ENCODE measurements around the gene LAMA2. TPM values are rescaled to one million over a fixed set of nuclear protein-coding genes. Genes with fewer than 3 reads are reported as not detected.

Gene LAMA2
- total RNA-seq, 1 experiment from 2014 or later: 4.2 TPM

DNA sequence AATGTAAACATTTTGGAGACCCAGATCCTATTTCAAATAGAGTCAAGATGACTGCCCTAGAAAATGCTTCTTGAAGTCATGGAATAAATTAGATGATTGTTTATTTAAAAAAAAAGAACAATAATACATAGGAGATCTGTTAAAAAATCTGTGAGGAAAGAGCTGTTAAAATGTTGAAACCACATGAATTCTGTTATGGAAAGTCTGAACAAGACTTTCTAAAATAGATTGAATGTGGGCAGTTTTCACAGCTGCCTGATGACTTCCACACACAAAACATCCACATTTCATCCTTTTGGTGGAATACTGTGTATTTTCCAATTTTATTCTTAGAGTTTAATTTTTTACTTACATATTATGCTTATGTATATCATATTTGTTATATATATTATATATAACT, 186.1 kb downstream of the LAMA2 start:
- no peak overlapping the region for H3K9ac ChIP-seq (ENCODE audit: extremely low read depth, insufficient read length, low read length)
- no peaks in the 10 kb centered on the region for H3K79me2 ChIP-seq (ENCODE audit: insufficient read depth, low read length)
- TF ChIP-seq, protein P1, sequence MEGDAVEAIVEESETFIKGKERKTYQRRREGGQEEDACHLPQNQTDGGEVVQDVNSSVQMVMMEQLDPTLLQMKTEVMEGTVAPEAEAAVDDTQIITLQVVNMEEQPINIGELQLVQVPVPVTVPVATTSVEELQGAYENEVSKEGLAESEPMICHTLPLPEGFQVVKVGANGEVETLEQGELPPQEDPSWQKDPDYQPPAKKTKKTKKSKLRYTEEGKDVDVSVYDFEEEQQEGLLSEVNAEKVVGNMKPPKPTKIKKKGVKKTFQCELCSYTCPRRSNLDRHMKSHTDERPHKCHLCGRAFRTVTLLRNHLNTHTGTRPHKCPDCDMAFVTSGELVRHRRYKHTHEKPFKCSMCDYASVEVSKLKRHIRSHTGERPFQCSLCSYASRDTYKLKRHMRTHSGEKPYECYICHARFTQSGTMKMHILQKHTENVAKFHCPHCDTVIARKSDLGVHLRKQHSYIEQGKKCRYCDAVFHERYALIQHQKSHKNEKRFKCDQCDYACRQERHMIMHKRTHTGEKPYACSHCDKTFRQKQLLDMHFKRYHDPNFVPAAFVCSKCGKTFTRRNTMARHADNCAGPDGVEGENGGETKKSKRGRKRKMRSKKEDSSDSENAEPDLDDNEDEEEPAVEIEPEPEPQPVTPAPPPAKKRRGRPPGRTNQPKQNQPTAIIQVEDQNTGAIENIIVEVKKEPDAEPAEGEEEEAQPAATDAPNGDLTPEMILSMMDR (conservative IDR thresholded peaks at IDR 0.05): no peak
- no peak overlapping the region for H2AK5ac ChIP-seq (ENCODE audit: insufficient read length, low read length)
- no peak overlapping the region for H2BK5ac ChIP-seq (ENCODE audit: insufficient read length, low read length)
- H3K4me2 ChIP-seq (ENCODE audit: insufficient read depth, insufficient read length, low read length): no peak overlapping the region
- H3K27me3 ChIP-seq (ENCODE audit: insufficient read depth, low read length): no peaks in the 10 kb centered on the region
- no peak overlapping the region for H2BK120ac ChIP-seq (ENCODE audit: low read depth, low read length, poor library complexity, severe bottlenecking)
- H3K56ac ChIP-seq (ENCODE audit: insufficient read length, low read depth, low read length): no peak overlapping the region
- no peaks in the 10 kb centered on the region for H3K23me2 ChIP-seq (ENCODE audit: insufficient read length, low read depth, low read length, poor library complexity, severe bottlenecking)
- H3K36me3 Mint-ChIP-seq (ENCODE audit: insufficient read depth in 1 of 3, low read depth in 3 of 3): no peaks in the 10 kb centered on the region; a peak in 2 of 7 replicates
- H3K4me1 Mint-ChIP-seq: no peaks in the 10 kb centered on the region
- no peak overlapping the region for H3T11ph ChIP-seq (ENCODE audit: low read length)
- H3K4me3 Mint-ChIP-seq: no peak overlapping the region
- no peak overlapping the region for H3K14ac ChIP-seq (ENCODE audit: insufficient read depth, low read length)
- H2AFZ ChIP-seq (ENCODE audit: low read length): no peak overlapping the region
- H3K23ac ChIP-seq (ENCODE audit: insufficient read length, low read depth, low read length): no peak overlapping the region
- H3K27me3 Mint-ChIP-seq (ENCODE audit: low read depth): no peaks in the 10 kb centered on the region
- no peaks in the 10 kb centered on the region for H3K4me1 ChIP-seq (ENCODE audit: insufficient read depth, low read length)
- no peak overlapping the region for H3K27ac ChIP-seq (ENCODE audit: insufficient read length, low read depth, low read length)
- no peak overlapping the region for H2BK12ac ChIP-seq (ENCODE audit: insufficient read length, low read depth, low read length)
- H3K27ac Mint-ChIP-seq: no peak overlapping the region
- H3K4ac ChIP-seq (ENCODE audit: low read depth, low read length): no peak overlapping the region
- no peaks in the 10 kb centered on the region for H3K79me1 ChIP-seq (ENCODE audit: insufficient read depth, low read depth, low read length, poor library complexity, severe bottlenecking)
- no peaks in the 10 kb centered on the region; a peak in 2 of 5 replicates for H3K9me3 Mint-ChIP-seq
- H4K5ac ChIP-seq (ENCODE audit: insufficient read length, low read depth, low read length): no peak overlapping the region
- no peak for DNase-seq
- H4K91ac ChIP-seq (ENCODE audit: insufficient read length, low read depth, low read length): no peak overlapping the region
- H3K9me3 ChIP-seq (ENCODE audit: control insufficient read depth, low read depth, low read length): no peaks in the 10 kb centered on the region
- no peak overlapping the region for H3K18ac ChIP-seq (ENCODE audit: insufficient read length, low read depth, low read length)
- no peak overlapping the region for H4K8ac ChIP-seq (replicated peaks; ENCODE audit: insufficient read length, low read depth, low read length)
- no peaks in the 10 kb centered on the region for H4K20me1 ChIP-seq (ENCODE audit: control insufficient read depth, insufficient read depth, insufficient read length)
- H2BK20ac ChIP-seq (ENCODE audit: low read depth, low read length, poor library complexity, severe bottlenecking): no peak overlapping the region
- no peak overlapping the region for H2BK15ac ChIP-seq (ENCODE audit: low read depth, low read length)
